ENCODE measurements around the gene FSTL5.
"Not testable (repeated sequence)": the region's sequence is repeated elsewhere in the genome, so short reads cannot be mapped to it uniquely, and the experiment has no call there.

FSTL5 gene

GRCh38 chr4:162163892-162164759 lies at the start of gene FSTL5:
Gene FSTL5, minus strand, starts transcription at chr4:162164000. Its CDS starts 52,604 bp downstream, at chr4:162111396.
- no peak for DNase-seq

- DNase-seq: no peak
Measured at GRCh38 chr4:162209706-162210105, 45.9 kb upstream of the FSTL5 start.

GRCh38 chr4:162203478-162203877 lies 39.7 kb upstream of the FSTL5 start:
- not testable (repeated sequence) for DNase-seq

- DNase-seq: no peak
Measured at GRCh38 chr4:162201673-162202072, 37.9 kb upstream of the FSTL5 start.

- DNase-seq: no peak
Measured at GRCh38 chr4:162170509-162170908, 6.7 kb upstream of the FSTL5 start.

GRCh38 chr4:162164906-162165510 lies 1.2 kb upstream of the FSTL5 start:
- DNase-seq: no peak

- DNase-seq: no peak
Measured at GRCh38 chr4:162162672-162163071, 1.1 kb downstream of the FSTL5 start.

- DNase-seq: no peak
Measured at GRCh38 chr4:162157241-162157640, 6.6 kb downstream of the FSTL5 start.

GRCh38 chr4:162154862-162155540 lies 8.8 kb downstream of the FSTL5 start:
- no peak for DNase-seq

- no peak for DNase-seq
Measured at GRCh38 chr4:162151850-162152249, 11.9 kb downstream of the FSTL5 start.

- no peak for DNase-seq
Measured at GRCh38 chr4:162151386-162151785, 12.4 kb downstream of the FSTL5 start.

- DNase-seq: no peak
Measured at GRCh38 chr4:162149644-162150043, 14.2 kb downstream of the FSTL5 start.

GRCh38 chr4:162140051-162140683 lies 23.6 kb downstream of the FSTL5 start:
- DNase-seq: no peak

GRCh38 chr4:162139412-162139811 lies 24.4 kb downstream of the FSTL5 start:
- no peak for DNase-seq

- DNase-seq: no peak
Measured at GRCh38 chr4:162131256-162131655, 32.5 kb downstream of the FSTL5 start.

- no peak for DNase-seq
Measured at GRCh38 chr4:162126729-162127128, 37.1 kb downstream of the FSTL5 start.

- no peak for DNase-seq
Measured at GRCh38 chr4:162117051-162117450, 46.7 kb downstream of the FSTL5 start.

GRCh38 chr4:162116095-162116779 lies 47.6 kb downstream of the FSTL5 start:
- DNase-seq: no peak

GRCh38 chr4:162115333-162115732 lies 48.5 kb downstream of the FSTL5 start:
- DNase-seq: no peak

- DNase-seq: no peak
Measured at GRCh38 chr4:162111078-162111477, 52.7 kb downstream of the FSTL5 start.

GRCh38 chr4:162104459-162105124 lies 59.2 kb downstream of the FSTL5 start:
- no peak for DNase-seq

- DNase-seq: not testable (repeated sequence)
Measured at GRCh38 chr4:162103908-162104307, 59.9 kb downstream of the FSTL5 start.

Data from SIG-M5 (cell line).